ENCODE results near the gene SPATC1L. TPM values are rescaled to one million over a fixed set of nuclear protein-coding genes. Genes with fewer than 3 reads are reported as not detected.

SPATC1L gene
- total RNA-seq, 1 donor from 2014 or later = 25.3 TPM

- peaks cover 10% of the 10 kb centered on the region for H3K27me3 Mint-ChIP-seq (ENCODE audit: unreplicated experiment)
- H3K27ac Mint-ChIP-seq (ENCODE audit: unreplicated experiment) = no peak overlapping the region
- H3K4me3 Mint-ChIP-seq (ENCODE audit: unreplicated experiment) = no peak overlapping the region
- H3K9me3 Mint-ChIP-seq (ENCODE audit: unreplicated experiment) = no peaks in the 10 kb centered on the region
- TF ChIP-seq CTCF (IDR thresholded peaks at IDR 0.05; ENCODE audit: unreplicated experiment) = no peak
- H3K4me1 Mint-ChIP-seq (ENCODE audit: unreplicated experiment) = peaks cover 4% of the 10 kb centered on the region
- no peak for DNase-seq (ENCODE audit: low spot score)
- H3K36me3 Mint-ChIP-seq (ENCODE audit: low read depth, unreplicated experiment) = peaks cover 32% of the 10 kb centered on the region
Measured at GRCh38 chr21:46215436-46216131, 31.3 kb upstream of the SPATC1L start.

GRCh38 chr21:46214478-46215340 is 30.4 kb upstream of the SPATC1L start:
- no peak overlapping the region for H3K4me3 Mint-ChIP-seq (ENCODE audit: unreplicated experiment)
- H3K27ac Mint-ChIP-seq (ENCODE audit: unreplicated experiment) = no peak overlapping the region
- TF ChIP-seq CTCF (IDR thresholded peaks at IDR 0.05; ENCODE audit: unreplicated experiment) = no peak
- H3K36me3 Mint-ChIP-seq (ENCODE audit: low read depth, unreplicated experiment) = peaks cover 27% of the 10 kb centered on the region
- H3K27me3 Mint-ChIP-seq (ENCODE audit: unreplicated experiment) = peaks cover 11% of the 10 kb centered on the region
- no peaks in the 10 kb centered on the region for H3K4me1 Mint-ChIP-seq (ENCODE audit: unreplicated experiment)
- H3K9me3 Mint-ChIP-seq (ENCODE audit: unreplicated experiment) = no peaks in the 10 kb centered on the region
- no peak for DNase-seq (ENCODE audit: low spot score)

GRCh38 chr21:46213620-46214286 is 29.5 kb upstream of the SPATC1L start:
- H3K4me3 Mint-ChIP-seq (ENCODE audit: unreplicated experiment) = peak overlapping the region; percentile 47
- H3K36me3 Mint-ChIP-seq (ENCODE audit: low read depth, unreplicated experiment) = peaks cover 25% of the 10 kb centered on the region
- H3K27ac Mint-ChIP-seq (ENCODE audit: unreplicated experiment) = no peak overlapping the region

GRCh38 chr21:46212721-46213484 is 28.6 kb upstream of the SPATC1L start:
- no peak for DNase-seq (ENCODE audit: low spot score)
- peaks cover 17% of the 10 kb centered on the region for H3K27me3 Mint-ChIP-seq (ENCODE audit: unreplicated experiment)
- H3K4me3 Mint-ChIP-seq (ENCODE audit: unreplicated experiment) = peak overlapping the region; percentile 22
- H3K27ac Mint-ChIP-seq (ENCODE audit: unreplicated experiment) = peak overlapping the region; percentile 30
- peaks cover 25% of the 10 kb centered on the region for H3K36me3 Mint-ChIP-seq (ENCODE audit: low read depth, unreplicated experiment)
- no peaks in the 10 kb centered on the region for H3K4me1 Mint-ChIP-seq (ENCODE audit: unreplicated experiment)
- no peaks in the 10 kb centered on the region for H3K9me3 Mint-ChIP-seq (ENCODE audit: unreplicated experiment)
- TF ChIP-seq CTCF (IDR thresholded peaks at IDR 0.05; ENCODE audit: unreplicated experiment) = no peak

More at GRCh38 chr21:46213620-46214286, 29.5 kb upstream of the SPATC1L start:
- no peak for DNase-seq (ENCODE audit: low spot score)
- Mint-ChIP-seq H3K27me3 (ENCODE audit: unreplicated experiment) (peaks cover 15% of the 10 kb centered on the region), H3K4me1 (ENCODE audit: unreplicated experiment) (no peaks in the 10 kb centered on the region), H3K9me3 (ENCODE audit: unreplicated experiment) (no peaks in the 10 kb centered on the region)
- TF ChIP-seq CTCF (IDR thresholded peaks at IDR 0.05; ENCODE audit: unreplicated experiment) = no peak
